ENCODE results near the gene NDUFA12.

The NDUFA12 gene

DNA sequence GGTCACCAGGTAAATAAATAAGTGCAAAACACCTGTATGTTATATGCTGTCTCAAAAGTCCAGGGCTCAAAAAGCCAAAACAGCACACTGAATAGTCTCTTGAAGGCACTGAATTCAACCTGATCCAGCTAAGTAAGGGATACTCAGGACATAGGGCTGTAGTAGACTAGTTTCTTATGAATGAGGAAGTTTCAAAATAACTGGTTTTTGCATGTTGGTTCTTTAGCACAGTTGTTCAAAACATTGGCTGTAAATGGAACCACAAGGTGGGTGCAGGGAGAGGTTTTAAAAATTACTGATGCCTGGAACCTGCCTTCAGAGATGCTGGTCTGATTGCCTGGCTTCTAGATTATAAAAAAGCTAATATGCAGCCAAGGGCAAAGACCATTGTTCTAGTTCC is 34.1 kb downstream of the NDUFA12 start:
- TF ChIP-seq YY1 (IDR thresholded peaks at IDR 0.05; ENCODE audit: low read depth) (no peak), NFIC (IDR thresholded peaks at IDR 0.05) (no peak), RAD21 (IDR thresholded peaks at IDR 0.05; ENCODE audit: low read depth) (no peak), FOXM1 (IDR thresholded peaks at IDR 0.05; ENCODE audit: borderline replicate concordance, low read depth) (no peak), EP300 (IDR thresholded peaks at IDR 0.05; ENCODE audit: borderline replicate concordance) (no peak)

DNA sequence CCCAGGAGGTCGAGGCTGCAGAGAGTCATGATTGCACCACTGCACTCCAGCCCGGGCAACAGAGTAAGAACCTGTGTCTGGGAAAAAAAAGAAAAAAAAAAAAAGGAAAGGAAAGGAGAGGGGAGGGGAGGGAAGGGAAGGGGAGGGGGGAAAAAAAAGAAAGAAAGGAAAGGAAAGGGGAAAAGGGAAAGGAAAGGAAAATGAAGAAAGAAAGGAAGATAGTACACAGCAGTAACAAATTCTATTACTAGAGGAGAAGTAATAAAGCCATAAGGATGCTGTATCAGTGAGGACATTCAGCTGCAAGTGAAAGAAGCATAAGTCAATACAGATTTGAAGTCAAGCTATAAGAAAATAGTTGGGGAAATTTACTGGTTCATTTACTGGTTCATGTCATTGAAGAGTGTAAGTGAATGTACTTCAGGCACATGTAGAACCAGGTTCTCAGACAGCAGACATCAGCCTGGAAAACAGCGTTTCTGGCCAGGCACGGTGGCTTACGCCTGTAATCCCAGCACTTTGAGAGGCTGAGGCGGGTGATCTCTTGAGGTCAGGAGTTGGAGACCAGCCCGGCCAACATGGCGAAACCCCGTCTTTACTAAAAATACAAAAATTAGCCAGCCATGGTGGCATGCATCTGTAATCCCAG is 37.4 kb downstream of the NDUFA12 start:
- TF ChIP-seq ZBTB7A (IDR thresholded peaks at IDR 0.05; ENCODE audit: low read depth) (no peak), EGR1 (IDR thresholded peaks at IDR 0.05) (no peak), TAF1 (IDR thresholded peaks at IDR 0.05; ENCODE audit: low read depth) (no peak), TCF12 (IDR thresholded peaks at IDR 0.05; ENCODE audit: low read depth) (no peak), NFIC (IDR thresholded peaks at IDR 0.05) (no peak), TEAD4 (IDR thresholded peaks at IDR 0.05) (no peak), CREB1 (IDR thresholded peaks at IDR 0.05; ENCODE audit: low read depth) (no peak), EP300 (IDR thresholded peaks at IDR 0.05; ENCODE audit: borderline replicate concordance) (no peak), YY1 (IDR thresholded peaks at IDR 0.05; ENCODE audit: low read depth) (no peak), RAD21 (IDR thresholded peaks at IDR 0.05; ENCODE audit: low read depth) (no peak), CEBPB (IDR thresholded peaks at IDR 0.05) (no peak)
- TF ChIP-seq, protein P1, sequence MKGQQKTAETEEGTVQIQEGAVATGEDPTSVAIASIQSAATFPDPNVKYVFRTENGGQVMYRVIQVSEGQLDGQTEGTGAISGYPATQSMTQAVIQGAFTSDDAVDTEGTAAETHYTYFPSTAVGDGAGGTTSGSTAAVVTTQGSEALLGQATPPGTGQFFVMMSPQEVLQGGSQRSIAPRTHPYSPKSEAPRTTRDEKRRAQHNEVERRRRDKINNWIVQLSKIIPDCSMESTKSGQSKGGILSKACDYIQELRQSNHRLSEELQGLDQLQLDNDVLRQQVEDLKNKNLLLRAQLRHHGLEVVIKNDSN (IDR thresholded peaks at IDR 0.05): no peak
- TF ChIP-seq, protein P2, sequence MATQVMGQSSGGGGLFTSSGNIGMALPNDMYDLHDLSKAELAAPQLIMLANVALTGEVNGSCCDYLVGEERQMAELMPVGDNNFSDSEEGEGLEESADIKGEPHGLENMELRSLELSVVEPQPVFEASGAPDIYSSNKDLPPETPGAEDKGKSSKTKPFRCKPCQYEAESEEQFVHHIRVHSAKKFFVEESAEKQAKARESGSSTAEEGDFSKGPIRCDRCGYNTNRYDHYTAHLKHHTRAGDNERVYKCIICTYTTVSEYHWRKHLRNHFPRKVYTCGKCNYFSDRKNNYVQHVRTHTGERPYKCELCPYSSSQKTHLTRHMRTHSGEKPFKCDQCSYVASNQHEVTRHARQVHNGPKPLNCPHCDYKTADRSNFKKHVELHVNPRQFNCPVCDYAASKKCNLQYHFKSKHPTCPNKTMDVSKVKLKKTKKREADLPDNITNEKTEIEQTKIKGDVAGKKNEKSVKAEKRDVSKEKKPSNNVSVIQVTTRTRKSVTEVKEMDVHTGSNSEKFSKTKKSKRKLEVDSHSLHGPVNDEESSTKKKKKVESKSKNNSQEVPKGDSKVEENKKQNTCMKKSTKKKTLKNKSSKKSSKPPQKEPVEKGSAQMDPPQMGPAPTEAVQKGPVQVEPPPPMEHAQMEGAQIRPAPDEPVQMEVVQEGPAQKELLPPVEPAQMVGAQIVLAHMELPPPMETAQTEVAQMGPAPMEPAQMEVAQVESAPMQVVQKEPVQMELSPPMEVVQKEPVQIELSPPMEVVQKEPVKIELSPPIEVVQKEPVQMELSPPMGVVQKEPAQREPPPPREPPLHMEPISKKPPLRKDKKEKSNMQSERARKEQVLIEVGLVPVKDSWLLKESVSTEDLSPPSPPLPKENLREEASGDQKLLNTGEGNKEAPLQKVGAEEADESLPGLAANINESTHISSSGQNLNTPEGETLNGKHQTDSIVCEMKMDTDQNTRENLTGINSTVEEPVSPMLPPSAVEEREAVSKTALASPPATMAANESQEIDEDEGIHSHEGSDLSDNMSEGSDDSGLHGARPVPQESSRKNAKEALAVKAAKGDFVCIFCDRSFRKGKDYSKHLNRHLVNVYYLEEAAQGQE (IDR thresholded peaks at IDR 0.05; ENCODE audit: low read depth): no peak

DNA sequence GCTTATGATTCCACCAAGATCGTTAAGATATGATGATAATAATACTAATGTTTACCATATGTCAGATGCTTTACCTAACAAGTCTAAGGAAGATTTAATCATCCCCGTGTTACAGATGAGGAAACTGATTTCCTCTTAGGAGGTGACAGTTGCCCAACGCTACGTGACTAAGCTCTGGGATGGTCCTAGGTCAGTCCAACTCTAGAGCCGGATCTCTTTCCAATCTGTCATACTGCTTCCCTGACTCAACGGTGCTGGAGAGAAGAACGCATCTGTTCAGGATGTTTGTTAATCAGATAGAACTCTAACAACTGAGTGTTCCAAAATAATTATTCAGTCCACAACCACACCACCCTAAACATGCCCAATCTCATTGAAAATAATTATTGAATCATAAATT is 39.8 kb downstream of the NDUFA12 start:
- TF ChIP-seq EP300 (IDR thresholded peaks at IDR 0.05; ENCODE audit: borderline replicate concordance) (no peak), TEAD4 (IDR thresholded peaks at IDR 0.05) (no peak), EGR1 (IDR thresholded peaks at IDR 0.05) (no peak), YY1 (IDR thresholded peaks at IDR 0.05; ENCODE audit: low read depth) (no peak), CEBPB (IDR thresholded peaks at IDR 0.05) (no peak), TCF12 (IDR thresholded peaks at IDR 0.05; ENCODE audit: low read depth) (no peak), NFIC (IDR thresholded peaks at IDR 0.05) (no peak), FOXM1 (IDR thresholded peaks at IDR 0.05; ENCODE audit: borderline replicate concordance, low read depth) (no peak), ZBTB7A (IDR thresholded peaks at IDR 0.05; ENCODE audit: low read depth) (no peak), TAF1 (IDR thresholded peaks at IDR 0.05; ENCODE audit: low read depth) (no peak), RAD21 (IDR thresholded peaks at IDR 0.05; ENCODE audit: low read depth) (no peak), CREB1 (IDR thresholded peaks at IDR 0.05; ENCODE audit: low read depth) (no peak)
- TF ChIP-seq, protein P1 (IDR thresholded peaks at IDR 0.05): no peak
- TF ChIP-seq, protein P3, sequence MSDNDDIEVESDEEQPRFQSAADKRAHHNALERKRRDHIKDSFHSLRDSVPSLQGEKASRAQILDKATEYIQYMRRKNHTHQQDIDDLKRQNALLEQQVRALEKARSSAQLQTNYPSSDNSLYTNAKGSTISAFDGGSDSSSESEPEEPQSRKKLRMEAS (IDR thresholded peaks at IDR 0.05): no peak
- TF ChIP-seq, protein P2 (IDR thresholded peaks at IDR 0.05; ENCODE audit: low read depth): no peak

DNA sequence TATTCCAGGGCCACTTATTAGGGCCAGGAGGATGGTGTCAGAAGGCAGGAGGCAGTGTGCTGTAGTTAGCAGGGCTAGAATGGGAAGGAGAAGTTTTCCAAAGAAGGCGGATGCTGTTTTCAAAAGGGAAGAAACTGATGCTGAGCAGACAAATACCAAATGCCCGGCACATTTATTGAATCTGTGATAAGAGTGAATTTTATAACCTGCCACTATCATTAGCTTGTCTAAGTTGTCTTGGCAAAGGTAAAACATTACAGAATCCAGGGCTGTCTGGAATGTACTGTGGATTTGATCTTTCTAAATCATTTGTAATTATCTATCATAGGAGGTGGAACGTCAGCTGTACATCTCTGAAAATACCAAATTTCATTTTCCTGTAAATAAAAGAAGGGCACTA is 40.8 kb downstream of the NDUFA12 start:
- no peak for TF ChIP-seq RAD21 (IDR thresholded peaks at IDR 0.05; ENCODE audit: low read depth)
- TF ChIP-seq NFIC (IDR thresholded peaks at IDR 0.05): no peak
- TF ChIP-seq TAF1 (IDR thresholded peaks at IDR 0.05; ENCODE audit: low read depth): no peak

DNA sequence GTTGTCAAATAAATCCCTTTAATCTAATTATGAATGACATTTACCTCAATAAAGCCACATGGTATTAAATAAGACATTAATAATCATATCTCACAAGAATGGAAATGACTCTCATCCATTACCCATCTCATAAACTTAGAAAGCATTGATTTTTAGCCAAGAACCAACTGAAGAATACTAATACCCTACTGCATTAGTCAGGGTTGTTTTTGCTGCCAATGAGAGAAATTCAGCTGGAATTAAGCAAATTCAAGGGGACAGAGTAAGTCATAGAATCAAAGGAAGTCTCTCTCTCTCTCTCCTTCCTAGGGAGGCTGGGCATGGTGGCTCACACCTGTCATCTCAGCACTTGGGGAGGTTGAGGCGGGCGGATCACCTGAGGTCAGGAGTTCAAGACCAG is 41.6 kb downstream of the NDUFA12 start:
- TF ChIP-seq ZBTB7A (IDR thresholded peaks at IDR 0.05; ENCODE audit: low read depth) (no peak), EGR1 (IDR thresholded peaks at IDR 0.05) (no peak), TAF1 (IDR thresholded peaks at IDR 0.05; ENCODE audit: low read depth) (no peak)
- TF ChIP-seq, protein P1 (IDR thresholded peaks at IDR 0.05): no peak

DNA sequence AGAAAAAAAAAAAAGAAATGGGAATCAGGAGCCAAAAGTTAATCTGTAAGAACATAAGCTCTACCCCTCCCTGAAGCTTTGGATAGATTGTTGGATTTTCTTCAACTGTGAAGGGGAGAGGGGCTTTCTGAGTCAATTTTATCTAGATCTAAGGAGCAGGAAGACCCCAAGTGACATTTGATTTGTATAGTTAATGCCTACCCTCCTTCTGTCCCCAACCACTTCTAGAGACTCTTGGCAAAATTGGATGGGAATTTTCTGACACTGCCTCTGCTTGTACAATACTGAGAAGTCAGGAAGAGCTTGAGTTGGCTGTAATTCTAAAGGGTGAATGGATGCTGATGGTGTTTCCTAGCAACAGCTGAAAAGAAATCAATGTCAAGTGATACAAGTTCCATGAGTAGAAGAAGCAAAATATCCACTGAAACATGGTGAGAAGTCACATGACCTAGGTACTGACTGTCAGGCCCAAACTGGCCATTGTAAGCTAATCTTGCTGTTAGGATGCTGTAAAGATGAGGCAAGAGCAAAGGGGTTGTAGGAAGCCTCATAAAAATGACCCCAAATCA is 42.2 kb downstream of the NDUFA12 start:
- TF ChIP-seq, protein P2 (IDR thresholded peaks at IDR 0.05; ENCODE audit: low read depth): no peak
- TF ChIP-seq CREB1 (IDR thresholded peaks at IDR 0.05; ENCODE audit: low read depth) (no peak), TAF1 (IDR thresholded peaks at IDR 0.05; ENCODE audit: low read depth) (no peak), FOXM1 (IDR thresholded peaks at IDR 0.05; ENCODE audit: borderline replicate concordance, low read depth) (no peak), RAD21 (IDR thresholded peaks at IDR 0.05; ENCODE audit: low read depth) (no peak), NFIC (IDR thresholded peaks at IDR 0.05) (no peak), TCF12 (IDR thresholded peaks at IDR 0.05; ENCODE audit: low read depth) (no peak), ZBTB7A (IDR thresholded peaks at IDR 0.05; ENCODE audit: low read depth) (no peak), YY1 (IDR thresholded peaks at IDR 0.05; ENCODE audit: low read depth) (no peak), EGR1 (IDR thresholded peaks at IDR 0.05) (no peak), EP300 (IDR thresholded peaks at IDR 0.05; ENCODE audit: borderline replicate concordance) (no peak), TEAD4 (IDR thresholded peaks at IDR 0.05) (no peak), CEBPB (IDR thresholded peaks at IDR 0.05) (no peak)
- TF ChIP-seq, protein P3 (IDR thresholded peaks at IDR 0.05): no peak
- TF ChIP-seq, protein P1 (IDR thresholded peaks at IDR 0.05): no peak

Data from Ishikawa (cell line).